HG03175 (cell line): Measurements from ENCODE around the gene HEXB.

Experiments used
- ATAC-seq: cut with Tn5 transposase; IDR thresholded peaks from one replicate; pipeline ENCODE4 v1.9.1; 2021; ENCODE audit warnings: mild to moderate bottlenecking, moderate library complexity; ENCODE audit not compliant: unreplicated experiment

Gene HEXB

GRCh38 chr5:74684900-74685851 is at the start of gene HEXB:
TSS of gene HEXB (plus strand) at chr5:74685233. CDS start at chr5:74685261, 28 bp downstream.
- ATAC-seq: peak; percentile 73

- ATAC-seq: no peak
Measured at GRCh38 chr5:74636149-74636548, 48.9 kb upstream of the HEXB start.

GRCh38 chr5:74636552-74636951 is 48.5 kb upstream of the HEXB start:
- ATAC-seq: no peak

GRCh38 chr5:74638544-74638969 is 46.5 kb upstream of the HEXB start:
- ATAC-seq: no peak

- ATAC-seq: peak; percentile 27
Measured at GRCh38 chr5:74638970-74639806, 45.8 kb upstream of the HEXB start.

- peak; percentile 32 for ATAC-seq
Measured at GRCh38 chr5:74639807-74640449, 45.1 kb upstream of the HEXB start.

GRCh38 chr5:74640450-74640953 is 44.5 kb upstream of the HEXB start, which contains the start of gene ENC1:
TSS of gene ENC1 (minus strand) at chr5:74640728. CDS start at chr5:74636485, 4,243 bp downstream.
- peak; percentile 74 for ATAC-seq

GRCh38 chr5:74640954-74641734 is 43.9 kb upstream of the HEXB start:
- peak; percentile 25 for ATAC-seq

GRCh38 chr5:74641735-74642542 is 43.1 kb upstream of the HEXB start:
- no peak for ATAC-seq

GRCh38 chr5:74642543-74642863 is 42.5 kb upstream of the HEXB start:
- ATAC-seq: no peak

- no peak for ATAC-seq
Measured at GRCh38 chr5:74643111-74643562, 41.9 kb upstream of the HEXB start.

- no peak for ATAC-seq
Measured at GRCh38 chr5:74647096-74647495, 37.9 kb upstream of the HEXB start.

- ATAC-seq: peak; percentile 70
Measured at GRCh38 chr5:74648835-74649293, 36.2 kb upstream of the HEXB start.

GRCh38 chr5:74649421-74649973 is 35.5 kb upstream of the HEXB start:
- ATAC-seq: no peak

GRCh38 chr5:74651710-74652109 is 33.3 kb upstream of the HEXB start:
- no peak for ATAC-seq

- no peak for ATAC-seq
Measured at GRCh38 chr5:74652576-74652975, 32.5 kb upstream of the HEXB start.

- no peak for ATAC-seq
Measured at GRCh38 chr5:74653991-74654390, 31.0 kb upstream of the HEXB start.

- no peak for ATAC-seq
Measured at GRCh38 chr5:74655206-74655605, 29.8 kb upstream of the HEXB start.

- no peak for ATAC-seq
Measured at GRCh38 chr5:74655716-74656115, 29.3 kb upstream of the HEXB start.
